AG09309 (cell line): ENCODE results near the gene CADM1.

Source experiments
- DNase-seq: peaks from one replicate; pipeline ENCODE4 v3.0.0-alpha.2; 2010; ENCODE audit warnings: low read depth
- H3K4me3 ChIP-seq: 2 replicates; pipeline ENCODE4 v1.5.1; 2011; ENCODE audit warnings: mild to moderate bottlenecking, low read depth, low read length, moderate library complexity; ENCODE audit not compliant: control insufficient read depth
- TF ChIP-seq, protein P1 (sequence below): IDR thresholded peaks from 2 replicates; pipeline ENCODE4 v1.5.1; 2011; ENCODE audit warnings: mild to moderate bottlenecking, low read depth, low read length, inconsistent platforms; ENCODE audit not compliant: insufficient read depth, control insufficient read depth; ENCODE audit errors: missing control alignments

Gene CADM1

DNA sequence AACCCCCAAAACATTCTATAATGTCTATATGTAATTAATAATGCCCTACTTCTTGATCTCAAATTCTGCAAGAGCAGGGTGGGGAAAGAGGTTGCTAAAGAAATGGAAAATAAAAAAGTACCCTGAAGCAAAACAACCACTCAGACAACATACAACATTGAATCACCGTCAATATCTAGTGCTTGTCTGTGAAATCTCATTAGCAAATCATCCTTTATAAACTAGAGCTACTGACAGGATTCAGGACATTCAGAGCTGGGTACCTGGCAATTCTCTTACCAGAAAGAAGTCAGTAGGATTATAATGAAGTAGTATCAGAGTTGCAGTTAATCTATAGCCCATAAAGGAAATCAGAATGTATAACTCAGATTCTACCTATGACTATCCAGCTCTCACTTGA, 143.2 kb downstream of the CADM1 start:
- TF ChIP-seq, protein P1, sequence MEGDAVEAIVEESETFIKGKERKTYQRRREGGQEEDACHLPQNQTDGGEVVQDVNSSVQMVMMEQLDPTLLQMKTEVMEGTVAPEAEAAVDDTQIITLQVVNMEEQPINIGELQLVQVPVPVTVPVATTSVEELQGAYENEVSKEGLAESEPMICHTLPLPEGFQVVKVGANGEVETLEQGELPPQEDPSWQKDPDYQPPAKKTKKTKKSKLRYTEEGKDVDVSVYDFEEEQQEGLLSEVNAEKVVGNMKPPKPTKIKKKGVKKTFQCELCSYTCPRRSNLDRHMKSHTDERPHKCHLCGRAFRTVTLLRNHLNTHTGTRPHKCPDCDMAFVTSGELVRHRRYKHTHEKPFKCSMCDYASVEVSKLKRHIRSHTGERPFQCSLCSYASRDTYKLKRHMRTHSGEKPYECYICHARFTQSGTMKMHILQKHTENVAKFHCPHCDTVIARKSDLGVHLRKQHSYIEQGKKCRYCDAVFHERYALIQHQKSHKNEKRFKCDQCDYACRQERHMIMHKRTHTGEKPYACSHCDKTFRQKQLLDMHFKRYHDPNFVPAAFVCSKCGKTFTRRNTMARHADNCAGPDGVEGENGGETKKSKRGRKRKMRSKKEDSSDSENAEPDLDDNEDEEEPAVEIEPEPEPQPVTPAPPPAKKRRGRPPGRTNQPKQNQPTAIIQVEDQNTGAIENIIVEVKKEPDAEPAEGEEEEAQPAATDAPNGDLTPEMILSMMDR = no peak
- no peak for DNase-seq
- H3K4me3 ChIP-seq = no peak overlapping the region

DNA sequence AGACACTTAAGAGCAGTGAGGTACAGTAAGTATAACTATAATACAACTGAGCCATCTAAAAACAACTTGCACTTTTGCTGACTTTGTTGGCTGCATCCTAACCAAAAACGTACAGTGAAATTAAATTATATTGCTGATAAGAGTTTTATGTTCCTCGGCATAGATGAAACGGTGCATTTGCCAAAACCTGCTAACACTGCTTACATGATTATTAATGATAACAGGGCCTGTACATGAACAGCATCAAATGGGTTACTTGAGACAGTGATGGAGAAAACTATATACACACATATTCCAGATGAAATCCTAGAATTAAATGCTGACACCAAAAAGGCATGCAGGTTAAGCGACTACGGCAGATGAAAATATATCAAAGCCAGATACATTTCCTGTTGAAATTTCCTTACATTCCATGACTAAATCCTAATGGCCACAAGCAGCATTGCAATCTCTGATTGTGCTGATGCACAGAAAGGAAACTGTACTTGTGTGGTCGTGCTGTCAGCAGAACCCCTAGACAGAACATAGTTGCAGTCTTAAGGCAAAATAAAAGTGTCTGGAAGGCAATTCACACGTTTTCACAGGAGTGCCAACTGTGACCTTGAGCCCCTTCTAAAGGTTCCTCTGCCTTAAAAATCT, 143.9 kb downstream of the CADM1 start:
- H3K4me3 ChIP-seq = no peak overlapping the region
- DNase-seq = no peak
- TF ChIP-seq, protein P1 = no peak

DNA sequence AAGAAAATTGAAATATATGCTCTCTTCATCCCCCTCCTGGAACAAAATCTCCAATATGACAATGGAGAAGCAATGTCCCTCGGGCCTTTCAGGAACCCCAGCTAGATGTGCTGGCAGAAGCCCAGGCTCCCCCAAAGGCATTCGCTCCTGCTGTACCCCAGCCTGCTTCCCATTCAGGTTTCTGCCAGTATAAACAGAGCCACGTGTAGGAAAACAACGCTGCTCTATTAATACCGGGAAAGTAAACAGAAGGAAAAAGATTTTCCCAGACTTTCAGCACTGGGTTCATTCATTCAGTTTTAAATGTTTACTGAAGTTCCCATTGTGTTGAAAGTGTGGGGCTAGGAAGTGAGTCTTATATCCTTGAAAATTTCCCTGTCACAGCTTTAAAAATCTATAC, 147.1 kb downstream of the CADM1 start:
- DNase-seq = no peak
- TF ChIP-seq, protein P1 = no peak
- no peak overlapping the region for H3K4me3 ChIP-seq

DNA sequence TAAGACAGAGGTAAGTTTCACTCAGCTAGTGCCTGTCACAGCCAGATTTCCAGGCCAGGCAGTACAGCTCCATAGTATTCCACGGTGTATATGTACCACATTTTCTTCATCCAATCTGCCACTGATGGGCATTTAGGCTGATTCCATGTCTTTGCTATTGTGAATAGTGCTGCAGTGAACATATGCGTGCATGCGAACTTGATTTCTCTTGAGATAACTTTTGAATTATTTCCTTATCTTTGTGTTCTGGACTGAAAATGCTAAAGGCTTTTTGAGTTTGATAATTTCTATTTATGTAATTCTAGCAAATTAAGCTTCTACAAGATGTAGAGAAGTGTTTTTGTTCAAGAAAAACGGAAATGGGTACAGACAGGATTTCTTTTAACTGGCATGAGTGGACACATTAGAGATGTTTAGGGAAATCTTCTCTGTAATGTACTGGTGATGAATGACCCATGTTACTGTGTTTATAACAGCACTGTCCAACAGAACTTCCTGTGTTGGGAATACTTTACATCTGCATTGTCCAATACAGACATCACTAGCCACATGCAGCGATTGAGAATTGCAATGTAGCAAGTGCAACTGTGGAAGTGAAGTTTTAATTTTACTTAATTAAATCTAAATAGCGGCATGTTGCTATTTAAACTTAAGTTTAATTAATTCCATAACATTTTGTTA, 151.3 kb downstream of the CADM1 start:
- TF ChIP-seq, protein P1 = no peak
- H3K4me3 ChIP-seq = no peak overlapping the region
- no peak for DNase-seq

DNA sequence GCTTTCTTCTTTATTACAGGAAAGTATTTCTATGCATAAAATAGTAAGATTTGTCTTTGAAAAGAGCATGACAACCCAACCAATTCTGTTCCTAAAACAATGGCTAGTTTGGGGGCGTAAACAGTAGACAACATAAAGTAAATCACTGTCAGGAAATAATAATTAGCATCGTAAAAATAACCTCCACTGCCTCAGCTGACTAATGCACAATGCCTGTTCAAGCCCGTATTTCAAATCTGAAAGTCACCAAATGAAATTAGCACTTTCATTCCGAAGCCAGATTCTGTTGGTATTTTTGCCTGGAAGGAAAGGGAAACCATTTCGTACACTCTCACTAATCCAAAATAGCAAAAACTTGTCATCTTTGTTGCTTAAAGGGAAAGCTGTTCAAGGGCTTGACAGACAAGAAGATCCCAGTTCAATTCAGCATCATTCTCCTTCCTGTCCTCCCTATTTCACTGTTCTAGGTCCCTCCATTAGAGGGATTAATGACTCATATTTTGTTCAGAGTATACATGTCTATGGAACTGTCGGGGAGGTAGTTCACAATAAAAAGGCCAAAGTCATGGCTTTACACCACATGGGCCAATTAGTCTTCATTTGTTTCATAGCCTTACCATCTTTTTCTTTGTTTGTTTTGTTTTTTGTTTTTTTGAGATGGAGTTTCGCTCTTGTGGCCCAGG, 154.7 kb downstream of the CADM1 start:
- TF ChIP-seq, protein P1 = no peak
- H3K4me3 ChIP-seq = no peak overlapping the region
- no peak for DNase-seq

DNA sequence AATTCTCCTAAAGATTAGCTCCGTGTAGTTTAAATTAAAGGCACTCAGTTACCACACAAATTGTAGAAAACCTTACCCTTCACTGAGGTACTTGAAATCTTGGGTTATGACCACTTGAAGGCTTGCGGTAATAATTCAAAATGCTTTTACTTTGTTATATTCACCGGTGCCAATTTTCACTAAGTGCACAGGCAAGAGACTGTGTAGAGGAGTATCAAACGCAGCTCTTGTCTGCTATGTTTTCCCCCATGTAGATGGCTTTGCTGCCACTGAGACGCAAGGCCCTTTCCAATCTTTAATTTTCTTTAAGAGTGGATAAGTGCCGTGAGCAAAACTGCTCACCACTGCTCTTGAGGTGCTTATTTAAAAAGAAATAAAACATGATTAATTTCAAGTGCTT, 155.8 kb downstream of the CADM1 start:
- DNase-seq = no peak
- TF ChIP-seq, protein P1 = no peak

More for the DNA sequence above, 155.8 kb downstream of the CADM1 start:
- no peak overlapping the region for H3K4me3 ChIP-seq
